ENCODE measurements around the gene IRF8.
"Not testable (repeated sequence)": the region's sequence is repeated elsewhere in the genome, so short reads cannot be mapped to it uniquely, and the experiment has no call there.

DNA sequence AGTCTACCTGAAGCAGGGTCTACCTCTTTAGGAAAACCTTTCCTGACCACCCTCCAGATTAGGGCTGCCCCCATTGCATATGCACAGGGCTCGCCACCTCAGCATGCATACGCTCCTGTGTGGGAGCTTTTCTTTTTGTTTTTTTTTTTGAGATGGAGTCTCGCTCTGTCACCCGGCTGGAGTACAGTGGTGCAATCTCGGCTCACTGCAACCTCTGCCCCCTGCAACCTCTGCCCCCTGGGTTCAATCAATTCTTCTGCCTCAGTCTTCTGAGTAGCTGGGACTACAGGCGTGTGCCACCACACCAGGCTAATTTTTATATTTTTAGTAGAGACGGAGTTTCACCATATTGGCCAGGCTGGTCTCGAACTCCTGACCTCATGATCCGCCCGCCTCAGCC is 43.7 kb downstream of the IRF8 start:
- TF ChIP-seq, protein P1, sequence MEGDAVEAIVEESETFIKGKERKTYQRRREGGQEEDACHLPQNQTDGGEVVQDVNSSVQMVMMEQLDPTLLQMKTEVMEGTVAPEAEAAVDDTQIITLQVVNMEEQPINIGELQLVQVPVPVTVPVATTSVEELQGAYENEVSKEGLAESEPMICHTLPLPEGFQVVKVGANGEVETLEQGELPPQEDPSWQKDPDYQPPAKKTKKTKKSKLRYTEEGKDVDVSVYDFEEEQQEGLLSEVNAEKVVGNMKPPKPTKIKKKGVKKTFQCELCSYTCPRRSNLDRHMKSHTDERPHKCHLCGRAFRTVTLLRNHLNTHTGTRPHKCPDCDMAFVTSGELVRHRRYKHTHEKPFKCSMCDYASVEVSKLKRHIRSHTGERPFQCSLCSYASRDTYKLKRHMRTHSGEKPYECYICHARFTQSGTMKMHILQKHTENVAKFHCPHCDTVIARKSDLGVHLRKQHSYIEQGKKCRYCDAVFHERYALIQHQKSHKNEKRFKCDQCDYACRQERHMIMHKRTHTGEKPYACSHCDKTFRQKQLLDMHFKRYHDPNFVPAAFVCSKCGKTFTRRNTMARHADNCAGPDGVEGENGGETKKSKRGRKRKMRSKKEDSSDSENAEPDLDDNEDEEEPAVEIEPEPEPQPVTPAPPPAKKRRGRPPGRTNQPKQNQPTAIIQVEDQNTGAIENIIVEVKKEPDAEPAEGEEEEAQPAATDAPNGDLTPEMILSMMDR (IDR thresholded peaks at IDR 0.05): not testable (repeated sequence)
- TF ChIP-seq POLR2AphosphoS5 (IDR thresholded peaks at IDR 0.05): not testable (repeated sequence)
